Activated CD8-positive, alpha-beta memory T cell treated with anti-CD3 and anti-CD28 coated beads for 48 hours (primary cell): Measurements from ENCODE around the gene SYT11.
A peak's percentile ranks its signal among the peaks of the same experiment; 100 is the strongest.
"Not testable (repeated sequence)": the region's sequence is repeated elsewhere in the genome, so short reads cannot be mapped to it uniquely, and the experiment has no call there.

Experiments used
- DNase-seq, 3 experiments: peaks; one replicate each; pipeline ENCODE4 v3.0.0-alpha.2; 2020; ENCODE audit warnings: low read depth in 2 of 3, low spot score in 2 of 3

The SYT11 gene

GRCh38 chr1:155859881-155860871, 809 bp downstream of the SYT11 start:
- peak; percentile 38 to 48 (median 38) for DNase-seq

- DNase-seq: no peak
Observed at GRCh38 chr1:155860970-155861510, 1.7 kb downstream of the SYT11 start.

GRCh38 chr1:155861896-155862295, 2.5 kb downstream of the SYT11 start:
- DNase-seq: no peak

- no peak for DNase-seq
Observed at GRCh38 chr1:155864393-155864792, 5.0 kb downstream of the SYT11 start.

- DNase-seq: no peak
Observed at GRCh38 chr1:155867766-155868165, 8.4 kb downstream of the SYT11 start.

- DNase-seq: no peak
Observed at GRCh38 chr1:155871390-155871789, 12.0 kb downstream of the SYT11 start.

GRCh38 chr1:155872527-155872926, 13.2 kb downstream of the SYT11 start:
- no peak for DNase-seq

- no peak for DNase-seq
Observed at GRCh38 chr1:155873860-155874259, 14.5 kb downstream of the SYT11 start.

GRCh38 chr1:155877945-155878344, 18.6 kb downstream of the SYT11 start:
- no peak for DNase-seq

- DNase-seq: no peak
Observed at GRCh38 chr1:155880251-155880650, 20.9 kb downstream of the SYT11 start.

GRCh38 chr1:155880950-155881349, 21.6 kb downstream of the SYT11 start:
- DNase-seq: no peak

- DNase-seq: no peak
Observed at GRCh38 chr1:155882235-155882634, 22.9 kb downstream of the SYT11 start.

GRCh38 chr1:155882766-155883165, 23.4 kb downstream of the SYT11 start:
- DNase-seq: no peak

GRCh38 chr1:155884031-155884960, 24.9 kb downstream of the SYT11 start:
- DNase-seq: no peak

GRCh38 chr1:155884982-155885381, 25.6 kb downstream of the SYT11 start:
- no peak for DNase-seq

- no peak for DNase-seq
Observed at GRCh38 chr1:155888481-155888880, 29.1 kb downstream of the SYT11 start.

- no peak for DNase-seq
Observed at GRCh38 chr1:155889566-155889965, 30.2 kb downstream of the SYT11 start.

- DNase-seq: no peak
Observed at GRCh38 chr1:155890251-155890650, 30.9 kb downstream of the SYT11 start.

- no peak for DNase-seq
Observed at GRCh38 chr1:155892796-155893195, 33.4 kb downstream of the SYT11 start.

- DNase-seq: no peak
Observed at GRCh38 chr1:155893389-155894142, 34.2 kb downstream of the SYT11 start.

GRCh38 chr1:155895617-155896016, 36.2 kb downstream of the SYT11 start:
- DNase-seq: not testable (repeated sequence)
